Hepatocyte (in vitro differentiated cells): ENCODE data around the gene TSPAN31.

Source experiments
- CTCF ChIP-seq: fragments of 200-600 bp; sonication (generic); IDR thresholded peaks from 2 replicates; pipeline ENCODE4 v1.5.1; 2016; ENCODE audit warnings: antibody characterized with exemption, mild to moderate bottlenecking; ENCODE audit not compliant: poor library complexity
- EZH2 ChIP-seq: fragments of 200-600 bp; sonication (generic); IDR thresholded peaks from 2 replicates; pipeline ENCODE4 v1.6.1; 2016; ENCODE audit warnings: antibody characterized with exemption, mild to moderate bottlenecking, borderline replicate concordance

- TF ChIP-seq EZH2 (no peak), CTCF (no peak)
Measured at GRCh38 chr12:57741844-57742738, 2.7 kb upstream of the TSPAN31 start.
